HG03571 (cell line): Measurements from ENCODE around the gene CENPO.
A peak's percentile ranks its signal among the peaks of the same experiment; 100 is the strongest.
"Not testable (repeated sequence)": the region's sequence is repeated elsewhere in the genome, so short reads cannot be mapped to it uniquely, and the experiment has no call there.

Experiments used
- ATAC-seq: cut with Tn5 transposase; IDR thresholded peaks from one replicate; pipeline ENCODE4 v1.9.1; 2021; ENCODE audit not compliant: unreplicated experiment

CENPO gene

DNA sequence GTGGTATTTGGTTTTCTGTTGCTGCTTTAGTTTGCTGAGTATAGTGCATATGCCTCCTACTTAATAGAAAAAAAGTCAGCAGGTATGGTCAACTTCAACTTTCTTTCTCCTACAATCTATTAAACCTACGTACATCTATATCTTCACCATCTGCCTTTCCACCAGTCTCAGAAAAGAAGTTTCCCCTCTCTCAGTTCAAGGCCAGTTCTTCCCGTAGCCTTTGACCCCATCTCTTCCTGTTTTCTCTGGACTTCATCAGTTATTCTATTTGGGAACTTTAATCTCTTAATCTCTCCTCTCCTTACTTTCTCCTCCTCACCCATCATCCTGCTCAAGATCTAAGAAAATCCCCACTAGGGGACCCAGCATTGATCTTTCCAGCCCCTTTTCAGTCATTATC lies 5.7 kb upstream of the CENPO start:
- no peak for ATAC-seq

- no peak for ATAC-seq
Observed at GRCh38 chr2:24788816-24789215, 4.4 kb upstream of the CENPO start.

- ATAC-seq = no peak
Observed at GRCh38 chr2:24791452-24791851, 1.8 kb upstream of the CENPO start.

GRCh38 chr2:24792542-24792873 lies 717 bp upstream of the CENPO start:
- peak; percentile 3 for ATAC-seq

DNA sequence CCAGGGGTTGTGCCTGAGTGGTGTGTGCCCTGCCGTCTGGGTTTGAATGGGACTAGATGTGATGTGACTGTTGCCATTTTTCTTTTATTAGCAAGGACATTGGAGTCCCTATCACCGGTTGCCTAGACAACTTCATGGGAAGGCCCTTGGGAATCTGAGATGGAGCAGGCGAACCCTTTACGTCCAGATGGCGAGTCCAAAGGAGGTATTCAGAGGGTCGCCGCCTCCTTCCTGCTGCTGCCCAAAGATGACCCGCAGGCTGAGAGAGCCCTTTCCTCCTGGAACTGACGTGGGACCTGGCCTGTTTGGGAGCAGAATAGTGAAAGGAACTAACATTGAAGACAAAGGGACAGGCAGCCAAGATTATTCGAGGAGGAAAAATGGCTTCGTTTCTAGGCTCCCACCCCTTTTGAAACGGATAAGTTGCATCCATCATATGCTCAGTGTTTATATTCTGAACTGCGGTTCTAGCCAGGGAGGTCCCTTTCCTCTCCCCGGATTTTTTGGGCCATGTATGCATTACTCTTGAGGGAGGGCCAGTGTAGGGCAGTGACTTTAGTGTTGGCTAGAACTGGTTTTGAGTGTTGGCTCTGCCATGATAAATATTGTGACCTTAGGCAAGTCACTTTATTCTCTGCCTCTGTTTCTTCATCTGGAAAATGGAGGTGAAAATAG lies 673 bp downstream of the CENPO start:
- ATAC-seq = no peak

GRCh38 chr2:24797644-24798043 lies 4.4 kb downstream of the CENPO start:
- no peak for ATAC-seq

DNA sequence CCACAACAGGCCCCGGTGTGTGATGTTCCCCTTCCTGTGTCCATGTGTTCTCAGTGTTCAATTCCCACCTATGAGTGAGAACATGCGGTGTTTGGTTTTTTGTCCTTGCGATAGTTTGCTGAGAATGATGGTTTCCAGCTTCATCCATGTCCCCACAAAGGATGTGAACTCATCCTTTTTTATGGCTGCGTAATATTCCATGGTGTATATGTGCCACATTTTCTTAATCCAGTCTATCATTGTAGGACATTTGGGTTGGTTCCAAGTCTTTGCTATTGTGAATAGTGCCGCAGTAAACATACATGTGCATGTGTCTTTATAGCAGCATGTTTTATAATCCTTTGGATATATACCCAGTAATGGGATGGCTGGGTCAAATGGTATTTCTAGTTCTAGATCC lies 7.3 kb downstream of the CENPO start:
- ATAC-seq = not testable (repeated sequence)

GRCh38 chr2:24805811-24806660 lies 12.8 kb downstream of the CENPO start:
- ATAC-seq = not testable (repeated sequence)

DNA sequence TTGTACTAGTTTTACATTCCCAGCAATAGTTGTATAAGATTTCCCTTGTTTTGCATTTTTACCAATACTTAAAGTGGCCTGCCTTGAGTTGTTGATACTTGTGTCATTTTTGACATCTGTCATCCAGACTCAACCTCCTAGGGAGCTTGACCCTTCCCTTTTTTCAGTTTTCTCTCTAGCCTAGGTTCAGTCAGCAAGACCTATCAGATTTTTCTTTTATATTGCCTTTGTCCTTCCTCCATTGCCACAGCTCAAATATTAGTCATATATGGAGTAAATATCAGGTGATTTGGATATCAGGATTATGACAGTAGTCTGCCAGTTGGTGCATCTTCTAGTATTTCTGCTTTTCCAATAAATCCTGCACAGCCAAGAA lies 13.4 kb downstream of the CENPO start:
- ATAC-seq = no peak

- no peak for ATAC-seq
Observed at GRCh38 chr2:24809316-24810007, 16.2 kb downstream of the CENPO start.

- no peak for ATAC-seq
Observed at GRCh38 chr2:24813691-24814137, 20.5 kb downstream of the CENPO start.

GRCh38 chr2:24814516-24814915 lies 21.3 kb downstream of the CENPO start:
- no peak for ATAC-seq

GRCh38 chr2:24815171-24815570 lies 21.9 kb downstream of the CENPO start:
- ATAC-seq = no peak

- no peak for ATAC-seq
Observed at GRCh38 chr2:24816404-24816803, 23.2 kb downstream of the CENPO start.

DNA sequence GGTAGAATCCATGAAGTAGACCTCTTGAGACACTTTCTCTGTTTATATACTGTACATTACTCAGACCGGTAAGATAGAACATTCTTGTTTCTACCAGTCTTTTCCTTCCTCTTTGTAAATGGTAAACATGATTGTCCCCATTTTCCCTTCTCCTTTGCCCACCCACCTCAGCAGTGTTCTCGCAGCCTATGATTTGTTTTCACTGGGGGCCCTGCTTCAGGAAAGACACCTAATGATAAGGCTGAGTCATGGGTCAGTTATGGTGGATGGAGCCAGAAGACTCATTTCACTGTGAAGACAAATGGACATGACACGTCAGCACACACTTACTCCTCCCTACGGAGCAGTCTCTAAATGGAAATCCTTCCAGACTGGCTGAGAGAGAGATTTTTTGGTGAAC lies 23.7 kb downstream of the CENPO start:
- no peak for ATAC-seq

GRCh38 chr2:24818721-24819167 lies 25.5 kb downstream of the CENPO start:
- ATAC-seq = no peak

GRCh38 chr2:24819442-24820174 lies 26.4 kb downstream of the CENPO start:
- no peak for ATAC-seq

DNA sequence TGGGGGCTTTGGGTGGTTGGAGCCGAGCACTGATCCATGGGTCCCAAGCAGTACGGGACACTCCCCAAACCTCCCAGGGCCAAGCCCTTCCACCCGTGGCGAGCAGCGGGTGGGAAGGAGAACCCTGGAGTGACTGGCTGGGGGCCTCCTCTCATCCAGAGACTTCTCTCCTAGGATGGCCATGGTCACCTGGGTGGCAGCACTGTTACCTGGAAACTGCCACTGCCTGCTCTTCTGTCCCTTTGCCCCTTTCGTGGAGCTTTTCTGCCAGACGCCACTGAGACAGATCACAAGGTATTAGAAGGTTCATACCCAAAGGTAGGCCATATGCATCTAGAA lies 26.9 kb downstream of the CENPO start:
- no peak for ATAC-seq

GRCh38 chr2:24820598-24821432 lies 27.6 kb downstream of the CENPO start:
- no peak for ATAC-seq

DNA sequence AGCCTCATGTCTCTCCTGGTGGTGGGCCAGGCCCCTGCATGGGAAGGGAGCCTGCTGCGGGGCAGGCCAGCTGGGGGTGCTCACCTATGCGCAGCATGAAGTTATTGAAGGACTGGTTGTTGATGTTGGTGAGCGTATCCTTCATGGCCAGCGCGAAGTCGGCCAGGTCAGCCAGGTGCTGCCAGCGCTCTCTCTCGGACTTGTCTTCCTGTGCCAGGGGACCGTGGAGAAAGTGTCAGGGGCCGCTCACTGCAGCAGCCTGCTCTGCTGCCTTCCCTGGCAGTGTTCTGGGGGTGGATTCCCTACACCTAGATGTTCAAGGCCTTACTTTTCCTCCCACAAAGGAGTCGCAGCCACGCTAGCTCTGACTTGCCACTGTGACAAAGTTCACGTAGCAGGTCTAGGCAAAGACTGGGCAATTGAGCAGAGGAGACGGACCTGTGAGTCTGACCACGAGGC lies 28.2 kb downstream of the CENPO start:
- no peak for ATAC-seq
